NCI-H1694 (cell line): ENCODE data around the gene SLC25A42.
"Not testable (repeated sequence)": the region's sequence is repeated elsewhere in the genome, so short reads cannot be mapped to it uniquely, and the experiment has no call there.

ENCODE experiments used
- DNase-seq: peaks from one replicate; lab custom pipeline; 2025; lab: John Stamatoyannopoulos, UW

The SLC25A42 gene

GRCh38 chr19:19105365-19106055, 41.7 kb downstream of the SLC25A42 start:
- no peak for DNase-seq

DNA sequence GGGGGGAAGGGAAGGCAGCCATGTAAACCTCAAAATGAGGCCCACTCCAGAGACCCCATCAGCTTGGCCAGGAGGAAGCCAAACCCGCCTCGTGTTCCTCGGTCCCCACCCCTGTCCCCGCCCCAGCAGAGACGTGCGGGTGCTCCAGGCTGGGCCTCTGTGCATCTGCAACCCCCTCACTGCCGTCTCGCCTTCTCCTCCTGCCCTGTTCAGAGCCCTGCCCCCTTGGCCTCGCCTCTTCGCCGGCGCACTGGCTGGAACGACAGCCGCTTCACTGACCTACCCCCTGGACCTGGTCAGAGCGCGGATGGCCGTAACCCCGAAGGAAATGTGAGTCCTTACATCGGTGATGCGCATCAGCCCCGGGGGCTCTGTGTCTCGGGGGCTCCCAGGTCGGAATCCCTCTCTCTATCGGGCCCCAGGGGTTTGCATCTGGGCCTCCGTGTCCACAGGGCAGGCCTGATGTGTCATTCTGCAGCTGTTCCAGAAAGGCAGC, 42.3 kb downstream of the SLC25A42 start:
- no peak for DNase-seq

GRCh38 chr19:19106938-19107337, 43.1 kb downstream of the SLC25A42 start:
- DNase-seq: not testable (repeated sequence)

DNA sequence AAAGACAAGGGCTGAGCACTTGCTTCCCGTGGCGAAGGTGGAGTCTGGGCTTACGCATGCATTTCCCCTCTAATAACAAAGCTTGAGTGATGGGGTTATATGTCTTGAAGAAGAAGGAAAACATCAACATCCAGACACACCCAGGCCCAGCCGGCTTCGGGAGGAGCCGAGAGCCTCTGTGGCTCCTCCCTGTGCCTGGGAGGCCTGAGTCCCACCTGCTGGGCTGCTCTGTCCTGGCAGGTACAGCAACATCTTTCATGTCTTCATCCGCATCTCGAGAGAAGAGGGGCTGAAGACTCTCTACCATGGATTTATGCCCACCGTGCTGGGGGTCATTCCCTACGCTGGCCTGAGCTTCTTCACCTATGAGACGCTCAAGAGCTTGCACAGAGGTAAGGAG, 43.9 kb downstream of the SLC25A42 start:
- no peak for DNase-seq

- DNase-seq: no peak
Measured at GRCh38 chr19:19109601-19110000, 45.8 kb downstream of the SLC25A42 start.

DNA sequence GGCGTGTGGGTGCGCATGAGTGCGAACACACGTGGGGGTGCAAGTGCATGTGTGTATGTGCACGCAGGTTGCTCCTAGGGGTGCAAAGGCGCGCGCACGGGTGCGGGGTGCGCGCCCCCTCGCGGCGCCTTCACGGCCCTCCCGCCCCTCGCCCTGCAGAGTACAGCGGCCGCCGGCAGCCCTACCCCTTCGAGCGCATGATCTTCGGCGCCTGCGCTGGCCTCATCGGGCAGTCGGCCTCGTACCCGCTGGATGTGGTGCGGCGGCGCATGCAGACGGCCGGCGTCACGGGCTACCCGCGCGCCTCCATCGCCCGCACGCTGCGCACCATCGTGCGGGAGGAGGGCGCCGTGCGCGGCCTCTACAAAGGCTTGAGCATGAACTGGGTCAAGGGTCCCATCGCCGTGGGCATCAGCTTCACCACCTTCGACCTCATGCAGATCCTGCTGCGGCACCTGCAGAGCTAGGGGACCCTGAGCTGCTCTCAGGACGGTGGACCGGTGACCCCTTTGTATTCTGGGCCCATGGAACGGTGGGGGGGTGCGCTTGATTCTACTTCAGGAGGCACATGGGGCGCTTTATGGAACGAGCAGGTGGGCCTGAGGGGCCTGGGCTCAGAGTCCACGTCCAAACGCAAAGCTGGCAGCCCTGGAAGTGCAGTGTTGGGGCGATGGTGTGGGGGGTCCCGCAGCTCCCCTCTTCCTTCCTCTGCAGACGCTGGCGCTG, 46.8 kb downstream of the SLC25A42 start:
- no peak for DNase-seq

DNA sequence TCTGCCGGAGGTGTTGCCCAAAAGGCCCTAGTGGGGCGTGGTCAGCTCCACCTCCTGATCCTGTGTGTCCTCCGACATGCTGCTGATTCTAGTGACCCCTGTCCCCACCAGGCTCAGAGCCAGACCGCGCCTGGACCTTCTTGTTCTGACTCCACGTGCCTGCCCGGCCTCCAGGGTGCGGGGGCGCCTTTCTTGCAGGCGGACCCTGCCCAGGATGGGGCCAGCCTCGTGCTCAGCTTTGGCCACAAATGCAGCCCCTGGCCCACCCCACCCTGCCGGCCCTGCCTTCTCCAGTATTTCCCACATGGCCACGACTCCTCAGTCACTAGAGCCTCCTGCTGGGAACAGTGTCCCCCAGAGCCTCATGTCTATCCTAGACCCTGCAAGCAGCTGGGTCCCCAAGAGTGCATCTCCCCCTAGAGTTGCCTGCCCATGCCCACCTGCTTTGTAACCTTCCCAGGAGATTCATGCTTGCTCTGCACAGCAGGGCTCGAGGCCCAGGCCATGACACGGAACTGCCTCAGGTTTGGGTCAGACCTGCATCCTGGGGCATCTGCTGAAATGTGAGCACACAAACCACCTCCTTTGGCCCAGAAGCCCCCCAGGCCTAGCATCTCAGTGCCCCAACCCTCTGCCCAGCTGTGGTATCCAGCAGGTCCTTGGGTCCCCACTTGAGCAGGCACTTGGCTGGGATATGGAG, 47.5 kb downstream of the SLC25A42 start:
- DNase-seq: no peak

GRCh38 chr19:19111967-19112580, 48.3 kb downstream of the SLC25A42 start:
- DNase-seq: no peak

DNA sequence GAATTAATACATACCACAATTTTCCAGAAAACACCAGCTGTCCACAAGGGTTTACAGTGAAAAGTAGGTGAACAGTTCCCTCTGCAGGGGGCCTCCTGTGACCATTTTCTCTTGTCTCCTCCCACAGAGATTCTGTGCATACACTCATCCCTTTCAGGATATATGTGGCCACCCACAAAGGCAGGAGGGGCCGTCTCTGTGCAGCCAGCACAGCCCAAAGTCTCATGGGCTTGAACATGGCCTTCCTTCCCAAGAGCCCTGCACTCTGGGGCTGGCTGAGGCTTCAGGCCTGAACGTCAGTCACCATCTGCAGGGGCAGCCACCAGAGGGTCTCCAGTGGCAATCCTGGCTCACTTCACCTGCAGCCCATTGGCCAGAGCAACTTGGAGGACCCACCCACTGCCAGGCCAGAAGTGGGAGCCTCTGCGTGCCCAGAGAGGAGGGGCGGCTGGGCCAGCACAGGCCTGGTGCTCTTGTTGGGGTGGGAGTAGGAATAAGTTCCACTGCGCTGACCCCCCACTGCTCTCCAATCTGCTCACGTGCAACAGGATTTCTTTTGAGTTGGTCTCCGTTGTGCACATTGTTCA, 49.3 kb downstream of the SLC25A42 start:
- DNase-seq: peak; percentile 40

DNA sequence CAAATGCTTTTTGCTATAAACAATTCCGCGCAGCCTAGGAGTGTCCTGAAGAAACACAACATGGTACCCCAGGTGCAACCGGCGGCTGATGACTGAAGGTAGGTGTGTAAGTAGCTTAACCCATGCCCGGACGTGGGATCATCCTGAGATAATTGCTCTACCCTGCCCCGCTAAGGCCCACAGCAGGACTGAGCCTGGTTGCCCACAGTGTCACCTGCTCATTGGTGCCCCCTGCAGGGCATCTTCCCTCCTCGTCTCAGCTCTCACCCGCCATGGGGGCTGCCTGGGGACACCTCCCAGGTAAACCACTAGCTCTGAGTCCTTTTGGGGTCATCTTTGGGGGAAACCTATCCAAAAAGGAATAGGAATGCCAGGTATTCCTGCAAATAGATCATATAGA, 52.2 kb downstream of the SLC25A42 start:
- no peak for DNase-seq

- DNase-seq: no peak
Measured at GRCh38 chr19:19119325-19120237, 55.8 kb downstream of the SLC25A42 start.

- no peak for DNase-seq
Measured at GRCh38 chr19:19120308-19121231, 56.8 kb downstream of the SLC25A42 start.

- DNase-seq: no peak
Measured at GRCh38 chr19:19121371-19121770, 57.6 kb downstream of the SLC25A42 start.

DNA sequence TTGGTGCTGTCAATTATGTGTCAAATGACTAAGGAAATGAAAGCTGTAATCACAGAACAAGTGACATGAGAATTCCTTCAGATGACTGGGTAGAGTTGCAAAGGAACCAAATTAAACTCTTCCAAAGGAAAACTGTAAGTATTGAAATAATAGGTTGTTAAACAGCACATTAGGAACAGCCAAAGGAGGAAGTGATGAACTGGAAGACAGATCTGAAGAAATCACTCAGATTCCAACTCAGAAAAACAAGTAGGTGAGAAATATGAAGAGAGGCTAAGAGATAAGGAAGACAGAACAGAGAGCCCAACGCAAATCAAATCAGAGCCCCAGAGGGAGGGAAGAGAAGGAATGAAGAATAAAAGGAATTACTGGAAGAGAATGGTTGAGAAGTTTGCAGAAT, 59.1 kb downstream of the SLC25A42 start:
- DNase-seq: no peak

GRCh38 chr19:19123386-19123785, 59.6 kb downstream of the SLC25A42 start:
- DNase-seq: no peak

- DNase-seq: no peak
Measured at GRCh38 chr19:19126102-19126501, 62.3 kb downstream of the SLC25A42 start.

- DNase-seq: no peak
Measured at GRCh38 chr19:19131989-19132388, 68.2 kb downstream of the SLC25A42 start.

GRCh38 chr19:19132912-19133311, 69.1 kb downstream of the SLC25A42 start:
- no peak for DNase-seq

- DNase-seq: no peak
Measured at GRCh38 chr19:19133985-19134384, 70.2 kb downstream of the SLC25A42 start.

DNA sequence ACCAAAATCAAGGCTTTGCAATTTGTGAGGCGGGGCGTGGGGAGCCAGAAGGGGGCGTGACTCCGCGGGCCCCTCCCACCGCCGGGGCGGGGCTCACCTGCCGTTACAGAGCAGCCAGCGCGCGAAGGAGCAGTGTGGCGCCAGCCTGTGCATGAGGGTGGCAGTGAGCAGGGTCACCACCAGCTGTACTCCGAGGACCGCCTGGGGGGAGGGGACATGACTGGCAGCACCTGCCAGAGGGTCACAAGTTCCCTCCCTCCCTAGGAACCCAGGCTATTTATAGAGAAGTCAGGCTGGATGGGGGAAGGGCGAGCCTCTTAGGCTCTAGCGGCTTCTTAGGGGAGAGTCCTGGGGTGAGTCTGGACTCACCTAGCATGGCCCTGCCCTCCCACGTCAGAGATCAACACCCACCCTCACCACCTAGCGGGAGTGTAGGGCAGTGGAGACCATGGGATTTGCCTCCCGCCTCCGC, 70.9 kb downstream of the SLC25A42 start:
- DNase-seq: no peak
